GM12878 (cell line): Measurements from ENCODE around the gene MRTFB. TPM values are rescaled to one million over a fixed set of nuclear protein-coding genes. Genes with fewer than 3 reads are reported as not detected.

ENCODE experiments used
- ATAC-seq: fragments of 200-7000 bp; cut with Tn5 transposase; 3 replicates; pipeline ENCODE4 v1.9.1; 2020; ENCODE audit warnings: mild to moderate bottlenecking, moderate library complexity
- BruUV-seq: library from RNA; stranded (reverse); fragments of 400-500 nt; replicated peaks from 2 replicates; lab custom pipeline; 2021; lab: Mats Ljungman, UMichigan
- CTCF ChIA-PET: fragments of 300-600 bp; sonication (Branson Sonifier 250); formaldehyde crosslinking; extraction: SDS; loops from one replicate; lab custom pipeline; 2021; ENCODE audit warnings: inconsistent platforms; lab: Yijun Ruan, JAX
- POLR2A ChIA-PET: fragments of 350-600 bp; formaldehyde crosslinking; extraction: SDS; loops from one replicate; lab custom pipeline; 2021; ENCODE audit warnings: inconsistent platforms; lab: Charles Lee
- RAD21 ChIA-PET: fragments of 300-600 bp; sonication (Branson Sonifier 250); formaldehyde crosslinking; loops from one replicate; lab custom pipeline; 2023; ENCODE audit warnings: antibody characterized with exemption; ENCODE audit not compliant: unreplicated experiment; lab: Charles Lee
- SMC1A ChIA-PET: fragments of 300-600 bp; sonication (Branson Sonifier 250); formaldehyde crosslinking; loops from one replicate; lab custom pipeline; 2023; ENCODE audit not compliant: unreplicated experiment, uncharacterized antibody; lab: Charles Lee
- DNase-seq: peaks from one replicate; pipeline ENCODE4 v3.0.0-alpha.2; 2011; ENCODE audit warnings: low read depth, low spot score
- FAIRE-seq: peaks from 3 replicates; lab custom pipeline; 2011; peaks lifted over from hg19 to GRCh38; lab: Jason Lieb, UNC
- H2AFZ ChIP-seq: 2 replicates; pipeline ENCODE4 v1.6.0; 2011; ENCODE audit warnings: low read depth, low read length, control low read depth; ENCODE audit not compliant: control insufficient read depth
- H3K27ac ChIP-seq: 2 replicates; pipeline ENCODE4 v1.5.1; 2011; ENCODE audit warnings: control low read depth; ENCODE audit not compliant: control insufficient read depth, insufficient read depth
- H3K27me3 ChIP-seq, 2 experiments: replicated peaks in 1 of 2; 2 replicates each; pipeline versions ENCODE4 v1.6.0 to v1.6.1; 2011; ENCODE audit warnings: low read length in 1 of 2; ENCODE audit not compliant: control insufficient read depth in 2 of 2, insufficient read depth in 2 of 2
- H3K36me3 ChIP-seq, 2 experiments: 2 replicates each; pipeline ENCODE4 v1.5.1; 2011; ENCODE audit warnings: low read length in 1 of 2; ENCODE audit not compliant: control insufficient read depth in 2 of 2, insufficient read depth in 2 of 2
- H3K4me1 ChIP-seq: 2 replicates; pipeline ENCODE4 v1.6.1; 2011; ENCODE audit warnings: mild to moderate bottlenecking, low read length, moderate library complexity, mixed read lengths; ENCODE audit not compliant: control insufficient read depth, insufficient read depth
- H3K4me2 ChIP-seq: 2 replicates; pipeline ENCODE4 v1.6.0; 2011; ENCODE audit warnings: control low read depth; ENCODE audit not compliant: control insufficient read depth, insufficient read depth
- H3K4me3 ChIP-seq: fragments of 200-600 bp; sonication (generic); 2 replicates; pipeline ENCODE4 v1.5.1; 2016
- H3K79me2 ChIP-seq: 2 replicates; pipeline ENCODE4 v1.6.0; 2011; ENCODE audit warnings: low read length; ENCODE audit not compliant: control insufficient read depth, insufficient read depth
- H3K9ac ChIP-seq: 2 replicates; pipeline ENCODE4 v1.8.0; 2011; ENCODE audit warnings: low read length, control low read depth, mixed read lengths; ENCODE audit not compliant: control insufficient read depth, insufficient read depth
- H3K9me3 ChIP-seq: replicated peaks from 3 replicates; pipeline ENCODE4 v1.5.1; 2011; ENCODE audit warnings: mild to moderate bottlenecking, low read length; ENCODE audit not compliant: control insufficient read depth, insufficient read depth
- H4K20me1 ChIP-seq: 2 replicates; pipeline ENCODE4 v1.6.0; 2011; ENCODE audit not compliant: control insufficient read depth, insufficient read depth
- BHLHE40 ChIP-seq, 2 experiments: fragments of 450-650 bp in 1 of 2; IDR thresholded peaks; 2 replicates each; pipeline ENCODE4 v1.6.1; 2011 to 2017; ENCODE audit warnings: low read depth in 2 of 2, borderline replicate concordance in 1 of 2, improper control_type of control experiment in 1 of 2, low read length in 1 of 2, mild to moderate bottlenecking in 1 of 2
- HCFC1 ChIP-seq: fragments of 150-350 bp; IDR thresholded peaks from 2 replicates; pipeline ENCODE4 v1.6.1; 2014; ENCODE audit warnings: low read length
- HDGF ChIP-seq: fragments of 450-650 bp; IDR thresholded peaks from 2 replicates; pipeline ENCODE4 v1.6.1; 2016; ENCODE audit warnings: antibody characterized with exemption
- JUNB ChIP-seq: IDR thresholded peaks from 2 replicates; pipeline ENCODE4 v1.6.1; 2016; ENCODE audit warnings: antibody characterized with exemption, mild to moderate bottlenecking
- KLF5 ChIP-seq: fragments of 450-650 bp; IDR thresholded peaks from 2 replicates; pipeline ENCODE4 v1.6.1; 2014; ENCODE audit warnings: mild to moderate bottlenecking; ENCODE audit not compliant: partially characterized antibody
- PAX8 ChIP-seq: fragments of 450-650 bp; IDR thresholded peaks from 2 replicates; pipeline ENCODE4 v1.6.1; 2017; ENCODE audit warnings: mild to moderate bottlenecking, moderate library complexity
- POLR2A ChIP-seq: IDR thresholded peaks from 2 replicates; pipeline ENCODE4 v1.6.1; 2011; ENCODE audit warnings: low read depth, mild to moderate bottlenecking, low read length
- RAD51 ChIP-seq: fragments of 450-650 bp; IDR thresholded peaks from 2 replicates; pipeline ENCODE4 v1.6.1; 2016; ENCODE audit warnings: moderate library complexity, mild to moderate bottlenecking, inconsistent platforms
- RUNX3 ChIP-seq: IDR thresholded peaks from 2 replicates; pipeline ENCODE4 v1.6.1; 2012; ENCODE audit warnings: low read length, inconsistent platforms
- STAT1 ChIP-seq: fragments of 450-650 bp; conservative IDR thresholded peaks from 2 replicates; pipeline ENCODE4 v1.6.1; 2014; ENCODE audit warnings: antibody characterized with exemption, mild to moderate bottlenecking
- STAT3 ChIP-seq: IDR thresholded peaks from 2 replicates; pipeline ENCODE4 v1.6.1; 2011; ENCODE audit warnings: low read depth, low read length, improper control_type of control experiment
- TAF1 ChIP-seq: IDR thresholded peaks from 2 replicates; pipeline ENCODE4 v1.6.1; 2011; ENCODE audit warnings: mild to moderate bottlenecking, low read depth, low read length, borderline replicate concordance
- WRNIP1 ChIP-seq: IDR thresholded peaks from 2 replicates; pipeline ENCODE4 v1.6.1; 2011; ENCODE audit warnings: low read depth, low read length, improper control_type of control experiment, borderline replicate concordance
- WGBS: methylation state at CpG from one replicate; pipeline ENCODE4 v1.1.6; 2016; ENCODE audit warnings: low lambda C conversion rate; ENCODE audit not compliant: insufficient replicate concordance, insufficient coverage; ENCODE audit errors: missing lambda C conversion rate; 5-methylcytosine and 5-hydroxymethylcytosine counted together
- in situ Hi-C: fragments of 300-500 bp; cut with MboI; formaldehyde crosslinking; loops from 9 replicates; pipeline ENCODE4 v1.14.3; 2018; ENCODE audit warnings: mixed read lengths
- intact Hi-C: fragments of 100-400 bp; cut with micrococcal nuclease; formaldehyde crosslinking; loops from one replicate; pipeline ENCODE4 v1.14.2; 2022; ENCODE audit not compliant: unreplicated experiment
- polyA plus RNA-seq, 11 experiments: library from polyadenylated mRNA; depleted of rRNA in 4 of 11; unstranded in 6 of 11; stranded (reverse) in 5 of 11; fragments of >200 nt; fragmentation: Nextera tagmentation in 4 of 11; fragmentation: Illumina TruSeq in 1 of 11; extraction: Ambion mirVana in 4 of 11; extraction: Trizol in 1 of 11; gene quantifications; 1 replicate in 1 of 11; 2 replicates in 10 of 11; pipeline versions ENCODE4 v1.2.1 to v1.2.3, GENCODE V29; 2011 to 2016; ENCODE audit warnings: inconsistent platforms in 2 of 11, missing spikeins in 2 of 11, low read depth in 1 of 11
- total RNA-seq, 4 experiments: library from RNA; depleted of rRNA in 3 of 4; stranded (reverse); fragments of >200 nt in 3 of 4; fragmentation: Illumina TruSeq in 1 of 4; extraction: Trizol in 1 of 4; gene quantifications; 2 replicates each; pipeline versions ENCODE4 v1.2.1 to v1.2.3, GENCODE V29; 2013 to 2021
- TF ChIP-seq, protein P1 (sequence below): IDR thresholded peaks from 2 replicates; pipeline ENCODE4 v1.6.1; 2011; ENCODE audit warnings: mild to moderate bottlenecking, low read depth, low read length, moderate library complexity; ENCODE audit not compliant: insufficient replicate concordance
- TF ChIP-seq, protein P2 (sequence below): fragments of 450-650 bp; IDR thresholded peaks from 2 replicates; pipeline ENCODE4 v1.6.1; 2017; ENCODE audit warnings: mild to moderate bottlenecking, moderate library complexity

MRTFB gene
- total and polyA plus RNA-seq, 10 of the 15 experiments (the other 5 are each of a cell fraction or from before 2014, with no cell fraction given): 2.1 to 14.3 (median 8.0) TPM

DNA sequence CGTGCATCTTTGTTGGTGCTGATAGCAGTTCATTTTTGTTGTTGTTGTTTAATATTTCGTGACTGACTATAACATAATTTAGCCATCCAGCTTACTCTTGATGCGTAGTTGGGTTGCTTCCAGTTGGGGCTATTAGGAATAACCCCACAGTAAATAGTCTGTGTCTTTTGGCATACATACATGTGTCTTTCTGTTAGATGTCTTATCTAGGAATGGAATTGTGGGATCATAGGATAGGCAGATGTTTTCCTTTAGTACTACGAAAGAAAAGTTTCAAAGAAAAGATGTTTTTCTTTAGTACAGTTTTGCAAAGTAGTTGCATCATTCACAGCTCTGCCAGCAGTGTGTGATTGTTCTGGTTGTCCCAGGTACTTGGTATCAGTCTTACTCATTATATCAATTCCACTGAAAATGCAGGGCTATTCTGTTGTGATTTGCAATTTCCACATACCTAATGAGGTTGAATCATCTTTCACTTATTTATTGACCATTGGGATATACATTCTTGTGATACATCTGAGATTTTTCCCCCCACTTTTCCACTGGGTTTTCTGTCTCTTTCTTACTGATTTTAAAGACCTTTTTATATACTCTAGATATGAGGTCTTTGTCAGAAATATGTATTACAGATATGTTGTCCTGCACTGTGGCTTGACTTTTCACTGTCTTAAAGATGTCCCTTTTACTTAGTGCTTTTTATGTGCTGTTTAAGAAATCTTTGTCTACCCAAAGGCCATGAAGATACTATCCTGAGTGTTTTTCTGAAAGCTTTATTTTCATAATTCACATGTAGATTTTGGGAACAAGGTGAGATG lies 173.3 kb downstream of the MRTFB start:
- 95% methylated on average over 4 of the region's 4 CpGs for WGBS
- ChIA-PET RAD21 (interaction anchor here (3.5 kb wide), 1 partner anchor 321 kb away, joined by 11 read pairs; no protein-coding TSS in a partner anchor), SMC1A (interaction anchor here (0.9 to 8.2 kb wide), 2 partner anchors 10 to 321 kb away, joined by 3 to 62 read pairs; no protein-coding TSS in a partner anchor), CTCF (interaction anchor here (0.6 to 3.3 kb wide), 3 partner anchors 15 to 1398 kb away, joined by 3 to 20 read pairs (median 3); no protein-coding TSS in a partner anchor), POLR2A (no interaction called here)
- in situ Hi-C loops: loop anchor here (5.0 kb wide), 1 partner anchor 322 kb away; the partner anchor contains the start of gene ERCC4
- Histone ChIP-seq H3K27ac (no peak overlapping the region), H4K20me1 (no peaks in the 10 kb centered on the region), H3K4me1 (no peaks in the 10 kb centered on the region), H3K36me3 (peaks cover 7 to 8% of the 10 kb centered on the region in 2 experiments; a peak in 3 of 4 replicates), H3K9me3 (no peaks in the 10 kb centered on the region), H3K4me2 (no peak overlapping the region), H3K9ac (no peak overlapping the region), H3K4me3 (no peak overlapping the region), H3K79me2 (no peaks in the 10 kb centered on the region), H3K27me3 (no peaks in the 10 kb centered on the region), H2AFZ (no peak overlapping the region)
- BruUV-seq: no TSS peak
- no peak for ATAC-seq
- intact Hi-C loops: no loop called here
- no peak for FAIRE-seq
- no peak for DNase-seq
- TF ChIP-seq RUNX3 (no peak), STAT1 (no peak), STAT3 (no peak), PAX8 (no peak), KLF5 (no peak), TAF1 (no peak), HDGF (no peak), RAD51 (no peak), POLR2A (no peak), HCFC1 (no peak), WRNIP1 (no peak), BHLHE40 (IDR thresholded peaks at IDR 0.05; ENCODE audit: borderline replicate concordance in 1 of 2, low read depth in 2 of 2, low read length in 1 of 2) (no peak), JUNB (no peak)
- TF ChIP-seq, protein P1, sequence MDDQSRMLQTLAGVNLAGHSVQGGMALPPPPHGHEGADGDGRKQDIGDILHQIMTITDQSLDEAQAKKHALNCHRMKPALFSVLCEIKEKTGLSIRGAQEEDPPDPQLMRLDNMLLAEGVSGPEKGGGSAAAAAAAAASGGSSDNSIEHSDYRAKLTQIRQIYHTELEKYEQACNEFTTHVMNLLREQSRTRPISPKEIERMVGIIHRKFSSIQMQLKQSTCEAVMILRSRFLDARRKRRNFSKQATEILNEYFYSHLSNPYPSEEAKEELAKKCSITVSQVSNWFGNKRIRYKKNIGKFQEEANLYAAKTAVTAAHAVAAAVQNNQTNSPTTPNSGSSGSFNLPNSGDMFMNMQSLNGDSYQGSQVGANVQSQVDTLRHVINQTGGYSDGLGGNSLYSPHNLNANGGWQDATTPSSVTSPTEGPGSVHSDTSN: no peak
- TF ChIP-seq, protein P2, sequence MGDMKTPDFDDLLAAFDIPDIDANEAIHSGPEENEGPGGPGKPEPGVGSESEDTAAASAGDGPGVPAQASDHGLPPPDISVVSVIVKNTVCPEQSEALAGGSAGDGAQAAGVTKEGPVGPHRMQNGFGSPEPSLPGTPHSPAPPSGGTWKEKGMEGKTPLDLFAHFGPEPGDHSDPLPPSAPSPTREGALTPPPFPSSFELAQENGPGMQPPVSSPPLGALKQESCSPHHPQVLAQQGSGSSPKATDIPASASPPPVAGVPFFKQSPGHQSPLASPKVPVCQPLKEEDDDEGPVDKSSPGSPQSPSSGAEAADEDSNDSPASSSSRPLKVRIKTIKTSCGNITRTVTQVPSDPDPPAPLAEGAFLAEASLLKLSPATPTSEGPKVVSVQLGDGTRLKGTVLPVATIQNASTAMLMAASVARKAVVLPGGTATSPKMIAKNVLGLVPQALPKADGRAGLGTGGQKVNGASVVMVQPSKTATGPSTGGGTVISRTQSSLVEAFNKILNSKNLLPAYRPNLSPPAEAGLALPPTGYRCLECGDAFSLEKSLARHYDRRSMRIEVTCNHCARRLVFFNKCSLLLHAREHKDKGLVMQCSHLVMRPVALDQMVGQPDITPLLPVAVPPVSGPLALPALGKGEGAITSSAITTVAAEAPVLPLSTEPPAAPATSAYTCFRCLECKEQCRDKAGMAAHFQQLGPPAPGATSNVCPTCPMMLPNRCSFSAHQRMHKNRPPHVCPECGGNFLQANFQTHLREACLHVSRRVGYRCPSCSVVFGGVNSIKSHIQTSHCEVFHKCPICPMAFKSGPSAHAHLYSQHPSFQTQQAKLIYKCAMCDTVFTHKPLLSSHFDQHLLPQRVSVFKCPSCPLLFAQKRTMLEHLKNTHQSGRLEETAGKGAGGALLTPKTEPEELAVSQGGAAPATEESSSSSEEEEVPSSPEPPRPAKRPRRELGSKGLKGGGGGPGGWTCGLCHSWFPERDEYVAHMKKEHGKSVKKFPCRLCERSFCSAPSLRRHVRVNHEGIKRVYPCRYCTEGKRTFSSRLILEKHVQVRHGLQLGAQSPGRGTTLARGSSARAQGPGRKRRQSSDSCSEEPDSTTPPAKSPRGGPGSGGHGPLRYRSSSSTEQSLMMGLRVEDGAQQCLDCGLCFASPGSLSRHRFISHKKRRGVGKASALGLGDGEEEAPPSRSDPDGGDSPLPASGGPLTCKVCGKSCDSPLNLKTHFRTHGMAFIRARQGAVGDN: no peak
